K562 (cell line): ENCODE results near the gene PODN. TPM values are rescaled to one million over a fixed set of nuclear protein-coding genes. Genes with fewer than 3 reads are reported as not detected.

Source experiments
- AFF4 ChIP-seq: sonication (generic); formaldehyde crosslinking; IDR thresholded peaks from 2 replicates; pipeline ENCODE4 v1.8.0; 2023; ENCODE audit warnings: mild to moderate bottlenecking, missing genetic modification reagents
- CBX5 ChIP-seq: IDR thresholded peaks from 2 replicates; pipeline ENCODE4 v1.6.1; 2014; ENCODE audit warnings: low read depth, borderline replicate concordance
- DNMT1 ChIP-seq: fragments of 450-650 bp; IDR thresholded peaks from 2 replicates; pipeline ENCODE4 v1.6.1; 2016; ENCODE audit warnings: antibody characterized with exemption, mild to moderate bottlenecking
- FOXK1 ChIP-seq: sonication (generic); formaldehyde crosslinking; IDR thresholded peaks from 2 replicates; pipeline ENCODE4 v1.8.0; 2022; ENCODE audit warnings: missing genetic modification reagents, mild to moderate bottlenecking, borderline replicate concordance
- KHSRP ChIP-seq: fragments of 450-650 bp; IDR thresholded peaks from 2 replicates; pipeline ENCODE4 v1.6.1; 2017
- MBD1 ChIP-seq: fragments of 250-450 bp; sonication (Bioruptor Pico); IDR thresholded peaks from 2 replicates; pipeline ENCODE4 v1.8.0; 2022; ENCODE audit warnings: inconsistent platforms
- MEF2A ChIP-seq: IDR thresholded peaks from 2 replicates; pipeline ENCODE4 v1.6.1; 2011; ENCODE audit warnings: low read depth, mild to moderate bottlenecking, low read length, moderate library complexity; ENCODE audit not compliant: control insufficient read depth
- NCOA2 ChIP-seq, 2 experiments: fragments of 450-650 bp; IDR thresholded peaks; 2 replicates each; pipeline ENCODE4 v1.6.1; 2018; ENCODE audit warnings: mild to moderate bottlenecking in 2 of 2, moderate library complexity in 1 of 2; ENCODE audit not compliant: partially characterized antibody in 2 of 2
- NFE2 ChIP-seq: IDR thresholded peaks from 2 replicates; pipeline ENCODE4 v1.6.1; 2014; ENCODE audit warnings: antibody characterized with exemption, low read depth
- SMAD4 ChIP-seq: fragments of 250-450 bp; sonication (Bioruptor Pico); conservative IDR thresholded peaks from 2 replicates; pipeline ENCODE4 v1.8.0; 2021; ENCODE audit warnings: inconsistent platforms, mild to moderate bottlenecking, moderate library complexity
- SNRNP70 ChIP-seq: fragments of 200-400 bp; formaldehyde crosslinking; optimal IDR thresholded peaks from 2 replicates; pipeline ENCODE3; 2017; ENCODE audit warnings: low read depth, low read length
- STAT6 ChIP-seq: sonication (generic); formaldehyde crosslinking; IDR thresholded peaks from 2 replicates; pipeline ENCODE4 v1.8.1; 2023; ENCODE audit warnings: mild to moderate bottlenecking, missing genetic modification reagents
- YY1 ChIP-seq, 3 experiments: IDR thresholded peaks; 2 replicates each; pipeline ENCODE4 v1.6.1; 2011; ENCODE audit warnings: low read length in 2 of 3, mild to moderate bottlenecking in 2 of 3, moderate library complexity in 2 of 3, borderline replicate concordance in 1 of 3, control low read depth in 1 of 3, low read depth in 1 of 3; ENCODE audit not compliant: insufficient read depth in 3 of 3, insufficient replicate concordance in 2 of 3, control insufficient read depth in 1 of 3, insufficient read length in 1 of 3; ENCODE audit errors: extremely low read depth in 1 of 3
- ZNF143 ChIP-seq: sonication (generic); formaldehyde crosslinking; IDR thresholded peaks from 2 replicates; pipeline ENCODE4 v1.9.0; 2022; ENCODE audit warnings: mild to moderate bottlenecking, missing genetic modification reagents
- ZNF197 ChIP-seq: fragments of 200-800 bp; sonication (Bioruptor generic); IDR thresholded peaks from 2 replicates; pipeline ENCODE4 v1.6.1; 2016; ENCODE audit warnings: low read depth, missing genetic modification characterization, missing compliant biosample characterization
- ZNF253 ChIP-seq: fragments of 250-450 bp; sonication (Bioruptor Pico); conservative IDR thresholded peaks from 2 replicates; pipeline ENCODE4 v1.6.1; 2021; ENCODE audit warnings: mild to moderate bottlenecking
- ZNF384 ChIP-seq: IDR thresholded peaks from 2 replicates; pipeline ENCODE4 v1.6.1; 2012; ENCODE audit warnings: low read depth, low read length, improper control_type of control experiment
- ZNF511 ChIP-seq: sonication (generic); formaldehyde crosslinking; IDR thresholded peaks from 2 replicates; pipeline ENCODE4 v1.8.0; 2022; ENCODE audit warnings: mild to moderate bottlenecking, missing genetic modification reagents
- polyA plus RNA-seq, 8 experiments: library from polyadenylated mRNA; depleted of rRNA in 4 of 8; stranded (reverse) in 5 of 8; unstranded in 3 of 8; fragments of >200 nt; fragmentation: Nextera tagmentation in 2 of 8; fragmentation: Illumina TruSeq in 1 of 8; extraction: Ambion mirVana in 2 of 8; extraction: Trizol in 1 of 8; gene quantifications; 2 replicates each; pipeline versions ENCODE4 v1.2.1 to v1.2.3, GENCODE V29; 2011 to 2014; ENCODE audit warnings: inconsistent platforms in 1 of 8, missing spikeins in 1 of 8
- total RNA-seq, 7 experiments: library from RNA; depleted of rRNA in 6 of 7; stranded (reverse); fragments of >200 nt in 6 of 7; fragmentation: Illumina TruSeq in 2 of 7; extraction: Trizol in 2 of 7; gene quantifications; 2 replicates each; pipeline versions ENCODE4 v1.2.1 to v1.2.3, GENCODE V29; 2011 to 2021; ENCODE audit warnings: low replicate concordance in 1 of 7

Gene PODN
- total and polyA plus RNA-seq, 9 of the 15 experiments (the other 6 are each of a cell fraction or from before 2014, with no cell fraction given): not detected

GRCh38 chr1:53047737-53048736 is 14.0 kb upstream of the PODN start (continued):
- peak in 1 of 3 experiments; percentile 77 for TF ChIP-seq YY1 (IDR thresholded peaks at IDR 0.05; ENCODE audit: borderline replicate concordance in 1 of 3, control insufficient read depth in 1 of 3, extremely low read depth in 1 of 3, insufficient read depth in 3 of 3, insufficient read length in 1 of 3, insufficient replicate concordance in 2 of 3, low read depth in 1 of 3, low read length in 2 of 3)
- TF ChIP-seq SMAD4 (CRISPR knock-in tag): no peak
- no peak for TF ChIP-seq MBD1 (CRISPR knock-in tag)
- no peak for TF ChIP-seq ZNF197 (CRISPR knock-in tag)
- no peak for TF ChIP-seq SNRNP70
- no peak for TF ChIP-seq MEF2A
- peak; percentile 73 for TF ChIP-seq NFE2
- TF ChIP-seq AFF4 (CRISPR knock-in tag): no peak
- TF ChIP-seq KHSRP: no peak
- TF ChIP-seq STAT6: no peak
- no peak for TF ChIP-seq ZNF384
- TF ChIP-seq DNMT1: no peak
- no peak for TF ChIP-seq ZNF253 (CRISPR knock-in tag)
- TF ChIP-seq NCOA2 (IDR thresholded peaks at IDR 0.05; ENCODE audit: partially characterized antibody in 2 of 2): no peak
- TF ChIP-seq FOXK1 (CRISPR knock-in tag): no peak
- no peak for TF ChIP-seq ZNF143 (CRISPR knock-in tag)
- TF ChIP-seq ZNF511 (CRISPR knock-in tag): no peak
- no peak for TF ChIP-seq CBX5
